Chondrocyte (in vitro differentiated cells): ENCODE measurements around the gene LMTK2. TPM values are rescaled to one million over a fixed set of nuclear protein-coding genes. Genes with fewer than 3 reads are reported as not detected.

Experiments used
- DNase-seq: peaks from one replicate; pipeline ENCODE4 v3.0.0; 2021; ENCODE audit warnings: mixed read lengths, low spot score
- H3K27ac Mint-ChIP-seq: one replicate; pipeline ENCODE4 v1.8.0; 2021; ENCODE audit warnings: mild to moderate bottlenecking, moderate library complexity, mixed read lengths; ENCODE audit not compliant: unreplicated experiment
- H3K27me3 Mint-ChIP-seq: 2 replicates; pipeline ENCODE4 v1.8.0; 2021; ENCODE audit warnings: low read depth, mixed read lengths
- H3K36me3 Mint-ChIP-seq: 2 replicates; pipeline ENCODE4 v1.8.0; 2021; ENCODE audit warnings: low read depth, mixed read lengths
- H3K4me1 Mint-ChIP-seq: 2 replicates; pipeline ENCODE4 v1.8.0; 2021; ENCODE audit warnings: low read depth, mild to moderate bottlenecking, mixed read lengths
- H3K4me3 Mint-ChIP-seq: one replicate; pipeline ENCODE4 v1.8.0; 2021; ENCODE audit warnings: mild to moderate bottlenecking, moderate library complexity, mixed read lengths; ENCODE audit not compliant: unreplicated experiment
- H3K9me3 Mint-ChIP-seq: 2 replicates; pipeline ENCODE4 v1.8.0; 2021; ENCODE audit warnings: low read depth, mixed read lengths
- CTCF ChIP-seq: fragments of 200-600 bp; sonication (generic); IDR thresholded peaks from 2 replicates; pipeline ENCODE4 v1.5.0; 2021; ENCODE audit warnings: antibody characterized with exemption, mild to moderate bottlenecking, moderate library complexity
- total RNA-seq: library from RNA; stranded (reverse); gene quantifications from 3 replicates; pipeline ENCODE4 v1.2.1, GENCODE V29; 2021

LMTK2 gene
- total RNA-seq, 1 donor from 2014 or later: 15.0 TPM

- H3K4me3 Mint-ChIP-seq: no peak overlapping the region
- H3K4me1 Mint-ChIP-seq: peaks cover 17% of the 10 kb centered on the region
- peaks cover 10% of the 10 kb centered on the region for H3K36me3 Mint-ChIP-seq
- H3K9me3 Mint-ChIP-seq: no peaks in the 10 kb centered on the region
- DNase-seq: no peak
- H3K27me3 Mint-ChIP-seq: no peaks in the 10 kb centered on the region
- H3K27ac Mint-ChIP-seq: no peak overlapping the region
- no peak for TF ChIP-seq CTCF
Observed at GRCh38 chr7:98185101-98185500, 78.4 kb downstream of the LMTK2 start.

GRCh38 chr7:98186452-98187137, 79.9 kb downstream of the LMTK2 start:
- Mint-ChIP-seq H3K36me3 (peaks cover 15% of the 10 kb centered on the region), H3K9me3 (no peaks in the 10 kb centered on the region), H3K27ac (peak overlapping the region; percentile 68), H3K4me1 (peaks cover 17% of the 10 kb centered on the region), H3K4me3 (no peak overlapping the region), H3K27me3 (no peaks in the 10 kb centered on the region)
- no peak for DNase-seq
- TF ChIP-seq CTCF: no peak

GRCh38 chr7:98187138-98187502, 80.5 kb downstream of the LMTK2 start:
- no peak overlapping the region for H3K4me3 Mint-ChIP-seq
- H3K27ac Mint-ChIP-seq: peak overlapping the region; percentile 68
- DNase-seq: no peak
- H3K9me3 Mint-ChIP-seq: no peaks in the 10 kb centered on the region
- H3K27me3 Mint-ChIP-seq: no peaks in the 10 kb centered on the region
- TF ChIP-seq CTCF: no peak
- H3K4me1 Mint-ChIP-seq: peaks cover 17% of the 10 kb centered on the region
- peaks cover 17% of the 10 kb centered on the region for H3K36me3 Mint-ChIP-seq

- no peak overlapping the region for H3K4me3 Mint-ChIP-seq
- TF ChIP-seq CTCF: no peak
- H3K27ac Mint-ChIP-seq: no peak overlapping the region
- DNase-seq: no peak
- H3K9me3 Mint-ChIP-seq: no peaks in the 10 kb centered on the region
- peaks cover 25% of the 10 kb centered on the region for H3K4me1 Mint-ChIP-seq
- no peaks in the 10 kb centered on the region for H3K27me3 Mint-ChIP-seq
- H3K36me3 Mint-ChIP-seq: peaks cover 24% of the 10 kb centered on the region
Observed at GRCh38 chr7:98189559-98189958, 82.9 kb downstream of the LMTK2 start.

- DNase-seq: no peak
- TF ChIP-seq CTCF: no peak
- Mint-ChIP-seq H3K4me3 (no peak overlapping the region), H3K4me1 (peaks cover 28% of the 10 kb centered on the region), H3K27me3 (no peaks in the 10 kb centered on the region), H3K9me3 (no peaks in the 10 kb centered on the region), H3K27ac (no peak overlapping the region), H3K36me3 (peaks cover 27% of the 10 kb centered on the region)
Observed at GRCh38 chr7:98191668-98192431, 85.2 kb downstream of the LMTK2 start.
